Smooth muscle cell (in vitro differentiated cells): ENCODE data around the gene DHFR. TPM values are rescaled to one million over a fixed set of nuclear protein-coding genes. Genes with fewer than 3 reads are reported as not detected.

Experiments used
- DNase-seq: peaks from one replicate; lab custom pipeline; 2025; ENCODE audit not compliant: unreplicated experiment; lab: John Stamatoyannopoulos, UW
- H2AFZ ChIP-seq: fragments of 200-600 bp; sonication (generic); 2 replicates; pipeline ENCODE4 v1.6.0; 2016; ENCODE audit warnings: antibody characterized with exemption, low read depth, mild to moderate bottlenecking
- H3F3A ChIP-seq: fragments of 200-600 bp; sonication (generic); 2 replicates; pipeline ENCODE4 v1.6.0; 2017; ENCODE audit warnings: antibody characterized with exemption, low read depth
- H3K27ac ChIP-seq: fragments of 200-600 bp; sonication (generic); 2 replicates; pipeline ENCODE4 v1.5.1; 2016; ENCODE audit warnings: low read depth, mild to moderate bottlenecking
- H3K27me3 ChIP-seq: fragments of 200-600 bp; sonication (generic); 2 replicates; pipeline ENCODE4 v1.6.1; 2016; ENCODE audit warnings: low read depth, mild to moderate bottlenecking
- H3K36me3 ChIP-seq: fragments of 200-600 bp; sonication (generic); 2 replicates; pipeline ENCODE4 v1.5.1; 2016; ENCODE audit warnings: low read depth
- H3K4me1 ChIP-seq: fragments of 200-600 bp; sonication (generic); 2 replicates; pipeline ENCODE4 v1.5.1; 2016; ENCODE audit warnings: low read depth
- H3K4me2 ChIP-seq: fragments of 200-600 bp; sonication (generic); 2 replicates; pipeline ENCODE4 v1.6.0; 2016; ENCODE audit warnings: mild to moderate bottlenecking
- H3K4me3 ChIP-seq: fragments of 200-600 bp; sonication (generic); 2 replicates; pipeline ENCODE4 v1.5.1; 2016; ENCODE audit warnings: mild to moderate bottlenecking
- H3K79me2 ChIP-seq: fragments of 200-600 bp; sonication (generic); 2 replicates; pipeline ENCODE4 v1.6.0; 2016; ENCODE audit warnings: low read depth, mild to moderate bottlenecking
- H3K9ac ChIP-seq: fragments of 200-600 bp; sonication (generic); 2 replicates; pipeline ENCODE4 v1.6.0; 2016; ENCODE audit warnings: low read depth
- H3K9me3 ChIP-seq: fragments of 200-600 bp; sonication (generic); replicated peaks from 2 replicates; pipeline ENCODE4 v1.5.1; 2016; ENCODE audit warnings: low read depth
- H4K20me1 ChIP-seq: fragments of 200-600 bp; sonication (generic); 2 replicates; pipeline ENCODE4 v1.6.0; 2016; ENCODE audit warnings: low read depth
- WGBS: methylation state at CpG from one replicate; pipeline ENCODE4 v1.1.7; 2016; ENCODE audit warnings: low lambda C conversion rate; 5-methylcytosine and 5-hydroxymethylcytosine counted together
- polyA plus RNA-seq: library from polyadenylated mRNA; unstranded; fragments of >200 nt; fragmentation: Nextera tagmentation; extraction: Ambion mirVana; gene quantifications from 2 replicates; pipeline ENCODE4 v1.2.1, GENCODE V29; 2016
- total RNA-seq: library from RNA; depleted of rRNA; stranded (reverse); fragments of >200 nt; gene quantifications from 2 replicates; pipeline ENCODE4 v1.2.3, GENCODE V29; 2014
- TF ChIP-seq, protein P1 (sequence below): fragments of 200-600 bp; sonication (generic); IDR thresholded peaks from 2 replicates; pipeline ENCODE4 v1.5.1; 2017; ENCODE audit warnings: borderline replicate concordance, mild to moderate bottlenecking, antibody characterized with exemption; ENCODE audit not compliant: insufficient read depth, poor library complexity, severe bottlenecking

Gene DHFR
- total and polyA plus RNA-seq, 2 experiments from 2014 or later: 7.4 to 16.5 TPM

DNA sequence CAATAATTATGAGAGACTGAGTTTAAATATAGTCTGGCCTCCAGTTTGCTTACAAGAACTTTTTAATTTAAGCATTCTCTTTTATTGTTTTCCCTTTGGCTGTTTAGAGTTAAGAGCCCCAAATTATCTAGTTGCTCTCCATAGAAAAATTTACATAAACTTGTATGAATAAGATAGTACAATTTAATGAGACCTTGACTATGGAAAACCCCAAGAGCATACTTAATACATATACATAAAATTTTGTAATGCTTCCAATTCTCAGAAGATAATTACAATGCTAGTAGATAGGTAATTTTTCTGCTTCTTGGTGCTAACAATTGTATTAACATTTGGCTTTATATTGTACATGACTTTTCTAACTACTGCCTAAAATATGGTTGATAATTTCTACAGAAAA, 20.6 kb downstream of the DHFR start:
- H3K79me2 ChIP-seq: no peaks in the 10 kb centered on the region
- H3K4me1 ChIP-seq: no peaks in the 10 kb centered on the region
- no peak for DNase-seq
- no peaks in the 10 kb centered on the region for H3K27me3 ChIP-seq
- TF ChIP-seq, protein P1, sequence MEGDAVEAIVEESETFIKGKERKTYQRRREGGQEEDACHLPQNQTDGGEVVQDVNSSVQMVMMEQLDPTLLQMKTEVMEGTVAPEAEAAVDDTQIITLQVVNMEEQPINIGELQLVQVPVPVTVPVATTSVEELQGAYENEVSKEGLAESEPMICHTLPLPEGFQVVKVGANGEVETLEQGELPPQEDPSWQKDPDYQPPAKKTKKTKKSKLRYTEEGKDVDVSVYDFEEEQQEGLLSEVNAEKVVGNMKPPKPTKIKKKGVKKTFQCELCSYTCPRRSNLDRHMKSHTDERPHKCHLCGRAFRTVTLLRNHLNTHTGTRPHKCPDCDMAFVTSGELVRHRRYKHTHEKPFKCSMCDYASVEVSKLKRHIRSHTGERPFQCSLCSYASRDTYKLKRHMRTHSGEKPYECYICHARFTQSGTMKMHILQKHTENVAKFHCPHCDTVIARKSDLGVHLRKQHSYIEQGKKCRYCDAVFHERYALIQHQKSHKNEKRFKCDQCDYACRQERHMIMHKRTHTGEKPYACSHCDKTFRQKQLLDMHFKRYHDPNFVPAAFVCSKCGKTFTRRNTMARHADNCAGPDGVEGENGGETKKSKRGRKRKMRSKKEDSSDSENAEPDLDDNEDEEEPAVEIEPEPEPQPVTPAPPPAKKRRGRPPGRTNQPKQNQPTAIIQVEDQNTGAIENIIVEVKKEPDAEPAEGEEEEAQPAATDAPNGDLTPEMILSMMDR: no peak
- H3K4me2 ChIP-seq: no peak overlapping the region
- H3K36me3 ChIP-seq: peaks cover 8% of the 10 kb centered on the region
- H3K9me3 ChIP-seq: no peaks in the 10 kb centered on the region
- H3K27ac ChIP-seq: no peak overlapping the region
- H4K20me1 ChIP-seq: no peaks in the 10 kb centered on the region
- H3K9ac ChIP-seq: no peak overlapping the region
- no peaks in the 10 kb centered on the region for H3F3A ChIP-seq
- no peak overlapping the region for H3K4me3 ChIP-seq
- no peak overlapping the region for H2AFZ ChIP-seq

GRCh38 chr5:80632700-80633099, 22.1 kb downstream of the DHFR start:
- H3K27ac ChIP-seq: no peak overlapping the region
- no peak overlapping the region for H2AFZ ChIP-seq
- TF ChIP-seq, protein P1: no peak
- no peaks in the 10 kb centered on the region for H3K4me1 ChIP-seq
- no peaks in the 10 kb centered on the region for H3K36me3 ChIP-seq
- H3K4me2 ChIP-seq: no peak overlapping the region
- no peak overlapping the region for H3K4me3 ChIP-seq
- no peaks in the 10 kb centered on the region for H3F3A ChIP-seq
- no peaks in the 10 kb centered on the region for H3K79me2 ChIP-seq
- DNase-seq: no peak
- H3K9me3 ChIP-seq: no peaks in the 10 kb centered on the region
- no peak overlapping the region for H3K9ac ChIP-seq
- 62% methylated on average over 2 of the region's 2 CpGs for WGBS
- H4K20me1 ChIP-seq: no peaks in the 10 kb centered on the region
- no peaks in the 10 kb centered on the region for H3K27me3 ChIP-seq

DNA sequence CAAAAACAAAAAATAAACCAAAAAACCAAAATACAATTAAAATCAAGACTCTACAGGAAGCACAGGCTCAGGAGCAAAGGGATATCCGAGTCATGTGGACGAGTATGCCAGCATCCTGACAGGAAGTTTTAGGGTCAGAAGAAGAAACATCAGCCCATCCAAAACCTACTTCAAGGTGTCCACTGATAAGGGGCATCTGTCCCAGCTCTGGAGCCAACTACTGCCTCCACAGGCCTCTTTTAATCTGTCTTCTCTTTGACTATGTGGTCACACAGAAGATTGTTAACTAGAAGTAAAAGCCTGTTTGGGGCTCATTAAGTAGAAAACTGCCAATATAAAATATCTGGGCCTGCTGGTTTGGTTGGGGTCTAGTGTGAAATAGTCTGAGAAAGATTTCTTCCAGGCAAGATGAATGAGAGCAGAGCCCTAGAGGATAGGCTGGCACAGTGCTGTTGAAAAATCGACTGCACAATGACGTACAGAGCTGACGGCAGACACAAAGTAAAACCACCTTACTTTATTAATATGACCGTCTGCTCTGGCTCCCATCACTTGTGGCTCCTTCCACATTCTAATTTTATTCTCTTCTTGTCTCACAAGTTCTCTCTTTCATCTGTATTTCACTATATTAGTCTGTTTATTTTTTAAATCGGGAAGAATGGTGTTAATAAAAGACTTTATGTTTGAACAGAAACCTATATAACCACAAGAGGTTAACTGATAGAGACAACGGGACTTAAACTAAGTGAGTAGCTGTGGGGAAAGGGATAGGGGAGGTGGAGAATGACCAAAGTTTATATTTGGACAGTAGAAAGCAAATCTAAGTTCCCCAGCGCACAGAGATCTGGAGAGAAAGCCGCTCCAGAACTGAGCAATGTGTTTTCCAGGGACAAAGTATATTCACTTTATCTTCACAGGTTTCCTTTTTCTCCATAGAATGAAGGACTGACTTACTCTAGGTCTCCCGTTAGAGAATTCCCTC, 23.2 kb downstream of the DHFR start:
- DNase-seq: no peak
- TF ChIP-seq, protein P1: no peak
- WGBS: 97% methylated on average over 11 of the region's 11 CpGs
- Histone ChIP-seq H3F3A (no peaks in the 10 kb centered on the region), H3K27ac (no peak overlapping the region), H3K4me1 (no peaks in the 10 kb centered on the region), H3K9me3 (no peaks in the 10 kb centered on the region), H3K79me2 (no peaks in the 10 kb centered on the region), H3K27me3 (no peaks in the 10 kb centered on the region), H3K4me2 (no peak overlapping the region), H3K36me3 (no peaks in the 10 kb centered on the region), H4K20me1 (no peaks in the 10 kb centered on the region), H2AFZ (no peak overlapping the region), H3K9ac (no peak overlapping the region), H3K4me3 (no peak overlapping the region)

DNA sequence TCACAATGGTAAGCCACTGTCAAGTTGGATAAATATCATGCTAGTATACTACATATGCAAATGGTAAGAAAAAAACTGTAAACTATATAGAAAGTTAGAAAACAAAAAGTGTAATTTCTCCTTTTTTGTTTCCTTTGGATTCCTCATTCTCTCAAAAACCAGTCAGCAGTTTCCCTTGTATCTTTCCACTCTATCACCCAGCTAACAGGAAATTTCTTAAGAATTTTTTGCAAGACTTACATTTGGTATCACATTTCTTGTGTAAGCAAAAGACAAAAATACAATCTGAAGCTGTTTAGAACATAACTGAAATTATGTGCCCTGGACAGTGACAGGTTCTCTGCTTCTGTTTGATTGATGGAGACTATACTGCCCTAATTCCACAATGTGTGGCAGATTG, 25.5 kb downstream of the DHFR start:
- no peaks in the 10 kb centered on the region for H3K4me1 ChIP-seq
- no peaks in the 10 kb centered on the region for H3K36me3 ChIP-seq
- no peaks in the 10 kb centered on the region for H3K9me3 ChIP-seq
- no peak overlapping the region for H3K27ac ChIP-seq
- H3K4me3 ChIP-seq: no peak overlapping the region
- H3K79me2 ChIP-seq: no peaks in the 10 kb centered on the region
- no peak overlapping the region for H3K4me2 ChIP-seq
- no peak overlapping the region for H2AFZ ChIP-seq
- H3F3A ChIP-seq: no peaks in the 10 kb centered on the region
- H3K27me3 ChIP-seq: no peaks in the 10 kb centered on the region
- H3K9ac ChIP-seq: no peak overlapping the region
- no peaks in the 10 kb centered on the region for H4K20me1 ChIP-seq
- TF ChIP-seq, protein P1: no peak
- DNase-seq: no peak
